ENCODE data around the gene LCE1B. TPM values are rescaled to one million over a fixed set of nuclear protein-coding genes. Genes with fewer than 3 reads are reported as not detected.

LCE1B gene
- total RNA-seq, 1 donor from 2014 or later = not detected

DNA sequence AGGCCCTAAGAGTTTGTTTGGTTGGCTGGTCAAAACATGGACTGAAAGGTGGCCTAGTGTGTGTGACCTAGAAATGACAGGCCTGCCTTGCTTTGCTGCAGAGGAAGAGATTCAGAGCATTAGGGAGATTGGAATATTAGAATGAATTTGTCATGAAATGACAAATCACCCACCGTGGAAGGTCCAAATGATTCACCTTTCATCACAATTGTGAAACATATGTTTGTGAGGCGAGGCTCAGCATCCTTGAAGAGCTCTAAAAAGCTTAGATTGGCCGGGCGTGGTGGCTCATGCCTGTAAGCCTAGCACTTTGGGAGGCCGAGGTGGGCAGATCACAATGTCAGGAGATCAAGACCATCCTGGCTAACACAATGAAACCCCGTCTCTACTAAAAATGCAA, 5.5 kb downstream of the LCE1B start:
- Mint-ChIP-seq H3K36me3 (ENCODE audit: low read depth) (no peaks in the 10 kb centered on the region), H3K27me3 (ENCODE audit: insufficient read depth) (no peaks in the 10 kb centered on the region), H3K4me3 (no peak overlapping the region), H3K27ac (no peak overlapping the region), H3K4me1 (ENCODE audit: low read depth) (no peaks in the 10 kb centered on the region), H3K9me3 (no peaks in the 10 kb centered on the region)
- no peak for DNase-seq (ENCODE audit: low spot score)
- intact Hi-C loops (cut with micrococcal nuclease) = no loop called here

DNA sequence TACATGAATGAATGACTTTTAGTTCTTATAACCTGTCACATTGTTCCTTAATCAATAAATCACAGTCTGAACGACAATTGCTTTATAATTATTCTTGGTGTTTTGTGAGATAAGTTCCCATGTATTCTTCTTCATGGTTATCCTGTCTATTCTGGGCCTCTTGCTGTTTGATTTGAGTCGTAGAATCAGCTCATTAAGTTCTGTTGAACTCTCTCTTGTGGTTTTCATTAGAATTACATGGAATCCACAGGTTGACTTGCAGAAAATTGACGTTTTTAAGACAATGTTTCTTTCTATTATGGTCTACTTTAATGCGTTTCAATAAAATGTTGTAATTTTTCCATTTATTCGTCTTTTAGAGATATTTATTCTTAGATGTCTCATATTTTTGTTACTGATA, 11.5 kb downstream of the LCE1B start:
- Mint-ChIP-seq H3K27me3 (ENCODE audit: insufficient read depth) (peaks cover 8% of the 10 kb centered on the region), H3K36me3 (ENCODE audit: low read depth) (no peaks in the 10 kb centered on the region), H3K4me1 (ENCODE audit: low read depth) (no peaks in the 10 kb centered on the region), H3K4me3 (no peak overlapping the region), H3K27ac (no peak overlapping the region), H3K9me3 (no peaks in the 10 kb centered on the region)
- DNase-seq (ENCODE audit: low spot score) = no peak
- intact Hi-C loops (cut with micrococcal nuclease) = no loop called here

GRCh38 chr1:152824964-152825363, 13.2 kb downstream of the LCE1B start:
- Mint-ChIP-seq H3K4me3 (no peak overlapping the region), H3K27me3 (ENCODE audit: insufficient read depth) (peaks cover 11% of the 10 kb centered on the region), H3K36me3 (ENCODE audit: low read depth) (no peaks in the 10 kb centered on the region), H3K4me1 (ENCODE audit: low read depth) (no peaks in the 10 kb centered on the region), H3K27ac (no peak overlapping the region), H3K9me3 (no peaks in the 10 kb centered on the region)
- intact Hi-C loops (cut with micrococcal nuclease) = no loop called here
- DNase-seq (ENCODE audit: low spot score) = no peak

DNA sequence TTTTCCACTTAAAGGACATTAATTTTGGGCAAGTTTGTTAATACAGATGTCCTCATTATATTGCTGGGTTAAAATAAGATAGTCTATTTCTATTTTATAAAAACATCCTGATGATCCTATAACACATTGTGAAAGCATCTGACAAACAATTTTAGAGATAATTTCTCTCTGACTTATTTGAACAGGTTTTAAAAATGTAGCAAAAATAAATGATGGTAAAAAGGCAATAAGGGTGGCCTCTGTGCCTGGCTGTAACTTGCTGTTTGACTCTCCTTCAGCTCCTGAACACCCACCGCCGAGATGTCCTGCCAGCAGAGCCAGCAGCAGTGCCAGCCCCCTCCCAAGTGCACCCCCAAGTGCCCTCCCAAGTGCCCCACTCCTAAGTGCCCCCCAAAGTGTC, 15.4 kb downstream of the LCE1B start, which contains the start of gene LCE1A:
LCE1A (plus strand) TSS at position 301 of the 400 bp plus-strand sequence; CDS start at position 301, 0 bp downstream.
- peaks cover 13% of the 10 kb centered on the region for H3K27me3 Mint-ChIP-seq (ENCODE audit: insufficient read depth)
- H3K36me3 Mint-ChIP-seq (ENCODE audit: low read depth) = no peaks in the 10 kb centered on the region
- intact Hi-C loops (cut with micrococcal nuclease) = no loop called here
- no peaks in the 10 kb centered on the region for H3K4me1 Mint-ChIP-seq (ENCODE audit: low read depth)
- no peak within 1 kb of the TSS for H3K4me3 Mint-ChIP-seq
- no peaks in the 10 kb centered on the region for H3K9me3 Mint-ChIP-seq
- DNase-seq (ENCODE audit: low spot score) = no peak
- H3K27ac Mint-ChIP-seq = no peak within 1 kb of the TSS

GRCh38 chr1:152836870-152837269, 25.1 kb downstream of the LCE1B start:
- H3K27me3 Mint-ChIP-seq (ENCODE audit: insufficient read depth) = peaks cover 7% of the 10 kb centered on the region
- H3K36me3 Mint-ChIP-seq (ENCODE audit: low read depth) = no peaks in the 10 kb centered on the region
- intact Hi-C loops (cut with micrococcal nuclease) = no loop called here
- no peak overlapping the region for H3K27ac Mint-ChIP-seq
- H3K9me3 Mint-ChIP-seq = no peaks in the 10 kb centered on the region
- DNase-seq (ENCODE audit: low spot score) = no peak
- no peak overlapping the region for H3K4me3 Mint-ChIP-seq
- H3K4me1 Mint-ChIP-seq (ENCODE audit: low read depth) = no peaks in the 10 kb centered on the region

GRCh38 chr1:152842556-152842955, 30.8 kb downstream of the LCE1B start, which contains the start of gene LCE6A:
LCE6A (plus strand) TSS chr1:152842856; CDS start chr1:152843521, 665 bp downstream.
- H3K4me3 Mint-ChIP-seq = no peak within 1 kb of the TSS

DNA sequence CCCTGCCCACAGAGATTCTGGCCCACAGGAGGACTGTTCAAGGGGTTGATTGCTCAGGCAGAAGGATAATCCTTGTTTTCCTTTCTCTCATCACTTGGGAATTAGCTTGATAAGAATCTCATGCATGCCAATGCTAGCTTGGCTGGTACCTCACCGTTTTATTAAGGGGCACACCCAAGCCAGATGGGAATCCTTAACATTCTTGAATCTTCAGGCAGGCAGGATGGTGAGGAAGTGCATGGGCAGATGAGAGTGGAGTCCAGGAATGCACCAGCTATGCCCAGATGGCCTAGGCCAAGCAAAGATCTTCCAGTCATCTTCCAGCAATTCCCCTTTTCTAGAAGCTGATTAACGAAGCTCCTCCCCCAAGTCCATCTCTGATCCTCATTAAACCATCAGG, 43.9 kb downstream of the LCE1B start:
- Mint-ChIP-seq H3K4me3 (no peak overlapping the region), H3K27me3 (ENCODE audit: insufficient read depth) (peaks cover 1% of the 10 kb centered on the region), H3K9me3 (no peaks in the 10 kb centered on the region), H3K36me3 (ENCODE audit: low read depth) (no peaks in the 10 kb centered on the region), H3K27ac (no peak overlapping the region), H3K4me1 (ENCODE audit: low read depth) (no peaks in the 10 kb centered on the region)
- DNase-seq (ENCODE audit: low spot score) = no peak
- intact Hi-C loops (cut with micrococcal nuclease) = no loop called here

More at GRCh38 chr1:152842556-152842955, 30.8 kb downstream of the LCE1B start, which contains the start of gene LCE6A:
- intact Hi-C loops (cut with micrococcal nuclease) = no loop called here
- Mint-ChIP-seq H3K27ac (no peak within 1 kb of the TSS), H3K27me3 (ENCODE audit: insufficient read depth) (peaks cover 10% of the 10 kb centered on the region), H3K36me3 (ENCODE audit: low read depth) (no peaks in the 10 kb centered on the region), H3K9me3 (no peaks in the 10 kb centered on the region), H3K4me1 (ENCODE audit: low read depth) (no peaks in the 10 kb centered on the region)
- DNase-seq (ENCODE audit: low spot score) = no peak

- no peaks in the 10 kb centered on the region for H3K9me3 Mint-ChIP-seq
- no peak for DNase-seq (ENCODE audit: low spot score)
- no peaks in the 10 kb centered on the region for H3K4me1 Mint-ChIP-seq (ENCODE audit: low read depth)
- no peak overlapping the region for H3K4me3 Mint-ChIP-seq
- intact Hi-C loops (cut with micrococcal nuclease) = no loop called here
- no peaks in the 10 kb centered on the region for H3K36me3 Mint-ChIP-seq (ENCODE audit: low read depth)
- peaks cover 4% of the 10 kb centered on the region for H3K27me3 Mint-ChIP-seq (ENCODE audit: insufficient read depth)
- no peak overlapping the region for H3K27ac Mint-ChIP-seq
Observed at GRCh38 chr1:152858062-152858461, 46.3 kb downstream of the LCE1B start.

GRCh38 chr1:152859696-152860095, 47.9 kb downstream of the LCE1B start, which contains the start of gene LCE7A:
LCE7A (plus strand) TSS chr1:152859996; CDS start chr1:152860698, 702 bp downstream.
- no peak within 1 kb of the TSS for H3K4me3 Mint-ChIP-seq
- intact Hi-C loops (cut with micrococcal nuclease) = no loop called here
- no peak within 1 kb of the TSS for H3K27ac Mint-ChIP-seq
- no peaks in the 10 kb centered on the region for H3K4me1 Mint-ChIP-seq (ENCODE audit: low read depth)
- H3K9me3 Mint-ChIP-seq = no peaks in the 10 kb centered on the region
- H3K27me3 Mint-ChIP-seq (ENCODE audit: insufficient read depth) = peaks cover 4% of the 10 kb centered on the region
- DNase-seq (ENCODE audit: low spot score) = no peak
- no peaks in the 10 kb centered on the region for H3K36me3 Mint-ChIP-seq (ENCODE audit: low read depth)

GRCh38 chr1:152860129-152860528, 48.4 kb downstream of the LCE1B start:
- H3K36me3 Mint-ChIP-seq (ENCODE audit: low read depth) = no peaks in the 10 kb centered on the region
- intact Hi-C loops (cut with micrococcal nuclease) = no loop called here
- peaks cover 4% of the 10 kb centered on the region for H3K27me3 Mint-ChIP-seq (ENCODE audit: insufficient read depth)
- H3K27ac Mint-ChIP-seq = no peak overlapping the region
- H3K4me3 Mint-ChIP-seq = no peak overlapping the region
- no peak for DNase-seq (ENCODE audit: low spot score)
- H3K4me1 Mint-ChIP-seq (ENCODE audit: low read depth) = no peaks in the 10 kb centered on the region
- H3K9me3 Mint-ChIP-seq = no peaks in the 10 kb centered on the region

GRCh38 chr1:152861374-152861773, 49.6 kb downstream of the LCE1B start:
- H3K27me3 Mint-ChIP-seq (ENCODE audit: insufficient read depth) = peaks cover 4% of the 10 kb centered on the region
- intact Hi-C loops (cut with micrococcal nuclease) = no loop called here
- H3K4me1 Mint-ChIP-seq (ENCODE audit: low read depth) = no peaks in the 10 kb centered on the region
- no peak for DNase-seq (ENCODE audit: low spot score)
- H3K27ac Mint-ChIP-seq = no peak overlapping the region
- H3K36me3 Mint-ChIP-seq (ENCODE audit: low read depth) = no peaks in the 10 kb centered on the region
- no peak overlapping the region for H3K4me3 Mint-ChIP-seq
- H3K9me3 Mint-ChIP-seq = no peaks in the 10 kb centered on the region

Other genes starting within 250 kb of the LCE1B start
- gene LCE3E, start 245.2 kb upstream of the LCE1B start, total RNA-seq = not detected in 2 replicates
- gene LCE3D, start 231.5 kb upstream of the LCE1B start, total RNA-seq = not detected in 2 replicates
- not detected in 2 replicates for gene LCE3C, start 211.7 kb upstream of the LCE1B start, total RNA-seq
- not detected in 2 replicates for gene LCE3B, start 198.2 kb upstream of the LCE1B start, total RNA-seq
- not detected in 2 replicates for gene LCE3A, start 188.9 kb upstream of the LCE1B start, total RNA-seq
- gene LCE2D, start 148.6 kb upstream of the LCE1B start, total RNA-seq = not detected in 2 replicates
- not detected in 2 replicates for gene LCE2C, start 136.7 kb upstream of the LCE1B start, total RNA-seq
- not detected in 2 replicates for gene LCE2B, start 125.8 kb upstream of the LCE1B start, total RNA-seq
- gene LCE2A, start 113.6 kb upstream of the LCE1B start, total RNA-seq = not detected in 2 replicates
- not detected in 2 replicates for gene LCE4A, start 103.8 kb upstream of the LCE1B start, total RNA-seq
- gene KPRP, start 53.9 kb upstream of the LCE1B start, total RNA-seq = not detected in 2 replicates
- gene LCE1F, start 36.8 kb upstream of the LCE1B start, total RNA-seq = not detected in 2 replicates
- not detected in 2 replicates for gene LCE1E, start 25.7 kb upstream of the LCE1B start, total RNA-seq
- gene LCE1D, start 15.2 kb upstream of the LCE1B start, total RNA-seq = not detected in 2 replicates
- gene LCE1C, start 5.3 kb upstream of the LCE1B start, total RNA-seq = not detected in 2 replicates
- not detected in 2 replicates for gene LCE1A, start 15.5 kb downstream of the LCE1B start, total RNA-seq
- gene LCE6A, start 30.9 kb downstream of the LCE1B start, total RNA-seq = not detected in 2 replicates
- gene LCE7A, start 48.0 kb downstream of the LCE1B start, total RNA-seq = not detected in 2 replicates
- not detected in 2 replicates for gene SMCP, start 66.4 kb downstream of the LCE1B start, total RNA-seq
- gene IVL, start 96.6 kb downstream of the LCE1B start, total RNA-seq = not detected in 2 replicates
- gene SPRR5, start 135.2 kb downstream of the LCE1B start, total RNA-seq = not detected in 2 replicates
- not detected in 2 replicates for gene SPRR4, start 158.7 kb downstream of the LCE1B start, total RNA-seq
- gene SPRR1A, start 172.1 kb downstream of the LCE1B start, total RNA-seq = not detected in 2 replicates
- gene SPRR3, start 189.8 kb downstream of the LCE1B start, total RNA-seq = not detected in 2 replicates
- gene SPRR1B, start 219.2 kb downstream of the LCE1B start, total RNA-seq = not detected in 2 replicates
- gene SPRR2D, start 229.1 kb downstream of the LCE1B start, total RNA-seq = not detected in 2 replicates
- gene SPRR2A, start 245.5 kb downstream of the LCE1B start, total RNA-seq = not detected in 2 replicates